ENCODE measurements around the gene ELN.

The ELN gene

GRCh38 chr7:74063223-74063641 is 35.3 kb downstream of the ELN start:
- POLR2A ChIA-PET: no interaction called here
- no peak for TF ChIP-seq CTCF (IDR thresholded peaks at IDR 0.05; ENCODE audit: control extremely low read depth, extremely low read depth, low read depth, missing control alignments)
- CTCF ChIA-PET: interaction anchor here (7.8 kb wide), 1 partner anchor 340 kb away, joined by 101 read pairs; no protein-coding TSS in a partner anchor
- no peak for DNase-seq (ENCODE audit: extremely low spot score)

GRCh38 chr7:74063646-74064045 is 35.7 kb downstream of the ELN start:
- CTCF ChIA-PET: interaction anchor here (0.7 to 7.8 kb wide), 2 partner anchors 143 to 339 kb away, joined by 3 to 101 read pairs; no protein-coding TSS in a partner anchor
- TF ChIP-seq CTCF (IDR thresholded peaks at IDR 0.05; ENCODE audit: control extremely low read depth, extremely low read depth, low read depth, missing control alignments): no peak
- POLR2A ChIA-PET: no interaction called here
- no peak for DNase-seq (ENCODE audit: extremely low spot score)

GRCh38 chr7:74064696-74065095 is 36.7 kb downstream of the ELN start:
- CTCF ChIA-PET: interaction anchor here (1.0 to 7.8 kb wide), 4 partner anchors 10 to 338 kb away, joined by 3 to 101 read pairs (median 4); no protein-coding TSS in a partner anchor
- no peak for DNase-seq (ENCODE audit: extremely low spot score)
- POLR2A ChIA-PET: no interaction called here
- TF ChIP-seq CTCF (IDR thresholded peaks at IDR 0.05; ENCODE audit: control extremely low read depth, extremely low read depth, low read depth, missing control alignments): no peak

- TF ChIP-seq CTCF (IDR thresholded peaks at IDR 0.05; ENCODE audit: control extremely low read depth, extremely low read depth, low read depth, missing control alignments): no peak
- ChIA-PET POLR2A (no interaction called here), CTCF (interaction anchor here (0.9 to 7.8 kb wide), 5 partner anchors 16 to 500 kb away, joined by 4 to 101 read pairs (median 4); partner anchors contain the start of gene LIMK1)
- DNase-seq (ENCODE audit: extremely low spot score): no peak
Measured at GRCh38 chr7:74066626-74067025, 38.7 kb downstream of the ELN start.

GRCh38 chr7:74068378-74069085 is 40.6 kb downstream of the ELN start:
- POLR2A ChIA-PET: no interaction called here

GRCh38 chr7:74069086-74069541 is 41.1 kb downstream of the ELN start:
- DNase-seq (ENCODE audit: extremely low spot score): no peak
- POLR2A ChIA-PET: no interaction called here
- CTCF ChIA-PET: interaction anchor here (0.9 to 7.8 kb wide), 19 partner anchors 10 to 419 kb away, joined by 3 to 101 read pairs (median 5); partner anchors contain the start of gene LIMK1
- TF ChIP-seq CTCF (IDR thresholded peaks at IDR 0.05; ENCODE audit: control extremely low read depth, extremely low read depth, low read depth, missing control alignments): no peak

More at GRCh38 chr7:74068378-74069085, 40.6 kb downstream of the ELN start:
- DNase-seq (ENCODE audit: extremely low spot score): no peak
- CTCF ChIA-PET: interaction anchor here (0.7 to 7.8 kb wide), 27 partner anchors 10 to 986 kb away, joined by 3 to 101 read pairs (median 4); partner anchors contain the start of gene LIMK1
- TF ChIP-seq CTCF (IDR thresholded peaks at IDR 0.05; ENCODE audit: control extremely low read depth, extremely low read depth, low read depth, missing control alignments): no peak
